ENCODE measurements around the gene CBS.
"Not testable (repeated sequence)": the region's sequence is repeated elsewhere in the genome, so short reads cannot be mapped to it uniquely, and the experiment has no call there.

Gene CBS

DNA sequence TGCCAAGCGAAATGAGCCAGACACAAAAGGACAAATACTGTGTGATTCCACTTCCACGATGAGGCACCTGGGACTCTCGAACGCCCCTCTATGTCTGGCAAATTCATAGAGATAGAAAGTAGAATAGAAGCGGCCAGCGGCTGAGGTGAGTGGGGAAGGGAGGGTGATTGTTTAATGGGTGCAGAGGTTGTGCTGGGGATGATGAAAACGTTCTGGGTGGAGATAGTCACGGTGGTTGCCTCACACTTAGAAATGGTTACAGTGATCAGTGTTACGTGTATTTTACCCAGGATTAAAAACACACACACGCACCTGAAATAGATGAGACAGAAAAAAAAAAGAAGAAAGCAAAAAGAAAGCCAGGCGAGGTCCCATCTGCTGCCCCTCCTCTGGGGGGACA, 2.9 kb downstream of the CBS start:
- H3K4me3 ChIP-seq (ENCODE audit: low read depth, low read length); DNase-seq (ENCODE audit: low read depth): not testable (repeated sequence)

DNA sequence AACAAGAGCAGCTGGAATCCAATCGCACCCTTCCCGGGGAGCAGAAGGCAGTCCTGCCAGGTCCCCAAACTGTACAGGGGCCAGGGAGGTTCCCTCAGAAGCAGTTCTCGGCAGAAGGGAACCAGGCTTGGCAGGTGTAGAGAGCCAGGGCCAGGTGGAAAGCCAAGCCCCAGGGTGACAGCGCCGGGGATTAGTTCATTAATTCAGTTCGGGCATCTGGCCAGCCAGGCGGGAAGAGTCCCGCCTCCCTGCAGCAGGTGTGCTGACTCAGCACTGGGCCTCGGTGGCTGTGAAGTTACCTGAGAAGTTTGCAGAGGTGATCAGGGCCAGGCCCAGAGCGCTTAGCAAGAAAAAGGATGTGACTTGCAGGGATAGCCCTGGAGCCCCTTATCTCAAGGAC, 6.0 kb downstream of the CBS start:
- not testable (repeated sequence) for DNase-seq (ENCODE audit: low read depth); H3K4me3 ChIP-seq (ENCODE audit: low read depth, low read length)

DNA sequence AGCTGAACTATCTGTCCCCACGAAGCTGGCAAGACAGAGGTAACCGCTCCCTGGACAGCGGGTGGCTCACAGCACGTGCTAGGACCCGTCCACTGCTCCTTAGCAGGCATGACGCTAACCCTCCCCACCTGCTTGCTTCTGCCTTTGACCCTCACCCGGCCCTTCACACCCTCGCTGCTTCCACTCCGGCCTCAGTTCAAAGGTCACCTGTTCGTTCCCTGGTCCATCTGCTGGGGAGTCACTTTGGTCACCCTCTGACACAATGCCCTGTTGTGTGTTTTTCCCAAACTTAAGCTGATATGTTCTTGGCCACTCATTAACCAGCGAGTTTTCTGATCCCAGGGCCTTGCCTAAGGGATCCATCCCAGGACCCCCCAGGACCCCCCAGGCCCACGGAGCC, 7.6 kb downstream of the CBS start:
- not testable (repeated sequence) for H3K4me3 ChIP-seq (ENCODE audit: low read depth, low read length); DNase-seq (ENCODE audit: low read depth)

DNA sequence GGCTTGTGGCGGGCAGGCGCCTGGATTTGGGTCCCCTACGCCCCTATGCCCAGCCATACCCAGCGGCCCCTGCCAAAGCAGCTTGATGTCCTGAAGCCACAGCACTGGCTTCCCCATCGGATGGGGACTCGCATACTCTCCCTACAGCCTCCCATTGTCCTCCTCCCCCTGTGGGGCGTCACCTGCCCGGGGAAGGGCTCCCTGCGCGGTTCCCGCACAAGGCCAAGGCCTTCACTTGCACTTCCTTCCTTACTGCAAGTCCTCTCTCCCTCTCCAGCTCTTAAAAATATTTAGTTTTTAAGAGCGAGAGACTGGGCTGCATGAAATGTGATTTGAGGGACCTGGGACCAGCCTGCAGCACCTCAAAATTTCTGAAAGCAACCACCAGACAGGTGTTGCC, 8.9 kb downstream of the CBS start:
- DNase-seq (ENCODE audit: low read depth); H3K4me3 ChIP-seq (ENCODE audit: low read depth, low read length): not testable (repeated sequence)

DNA sequence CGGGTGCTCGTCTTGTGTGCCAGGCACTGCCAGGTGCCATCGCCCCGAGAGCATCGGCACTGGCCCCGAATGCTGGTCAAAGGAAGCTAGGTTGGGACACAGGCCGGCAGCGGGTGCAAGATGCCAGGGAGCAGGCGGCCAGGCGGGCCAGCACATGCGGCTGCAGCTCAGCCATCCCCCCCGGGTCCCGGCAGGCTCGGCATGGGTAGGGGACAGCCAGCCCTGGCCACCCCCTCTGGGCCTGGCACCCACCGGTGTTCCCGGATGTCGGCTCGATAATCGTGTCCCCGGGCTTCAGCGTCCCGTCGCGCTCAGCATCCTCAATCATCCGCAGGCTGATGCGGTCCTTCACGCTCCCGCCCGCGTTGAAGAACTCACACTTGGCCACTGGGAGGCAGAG, 9.6 kb downstream of the CBS start:
- not testable (repeated sequence) for H3K4me3 ChIP-seq (ENCODE audit: low read depth, low read length); DNase-seq (ENCODE audit: low read depth)

DNA sequence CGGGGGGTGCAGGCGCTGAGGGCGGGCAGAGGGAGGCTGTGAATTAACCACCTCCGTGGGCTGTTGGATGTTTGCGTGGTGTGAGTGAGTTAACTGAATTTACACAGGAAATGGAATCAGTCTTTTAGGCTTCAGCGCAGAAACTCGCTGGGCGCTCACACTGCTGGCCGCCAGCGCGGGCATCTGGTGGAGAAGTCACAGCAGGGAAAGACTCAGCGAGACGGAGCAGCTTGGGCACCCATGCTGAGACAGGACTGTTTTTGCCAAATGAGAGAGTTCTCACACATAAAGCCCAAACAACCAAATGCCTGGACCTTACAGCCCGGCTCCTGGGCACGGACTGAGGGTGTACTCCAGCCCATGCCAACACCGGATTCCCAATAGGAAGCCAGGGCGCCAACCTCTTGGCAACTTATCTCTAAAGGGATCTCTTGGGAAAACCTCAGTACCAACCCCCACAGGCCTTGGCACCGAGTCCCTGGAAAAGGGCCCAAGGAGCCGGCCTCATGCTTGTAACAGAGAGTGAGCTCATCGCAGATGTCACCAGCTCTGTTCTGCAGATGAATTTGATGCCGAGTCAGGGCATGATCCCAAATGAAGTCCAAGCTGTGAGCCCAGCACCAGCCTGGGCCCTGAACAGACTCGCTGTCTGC, 11.2 kb downstream of the CBS start:
- H3K4me3 ChIP-seq (ENCODE audit: low read depth, low read length); DNase-seq (ENCODE audit: low read depth): not testable (repeated sequence)

DNA sequence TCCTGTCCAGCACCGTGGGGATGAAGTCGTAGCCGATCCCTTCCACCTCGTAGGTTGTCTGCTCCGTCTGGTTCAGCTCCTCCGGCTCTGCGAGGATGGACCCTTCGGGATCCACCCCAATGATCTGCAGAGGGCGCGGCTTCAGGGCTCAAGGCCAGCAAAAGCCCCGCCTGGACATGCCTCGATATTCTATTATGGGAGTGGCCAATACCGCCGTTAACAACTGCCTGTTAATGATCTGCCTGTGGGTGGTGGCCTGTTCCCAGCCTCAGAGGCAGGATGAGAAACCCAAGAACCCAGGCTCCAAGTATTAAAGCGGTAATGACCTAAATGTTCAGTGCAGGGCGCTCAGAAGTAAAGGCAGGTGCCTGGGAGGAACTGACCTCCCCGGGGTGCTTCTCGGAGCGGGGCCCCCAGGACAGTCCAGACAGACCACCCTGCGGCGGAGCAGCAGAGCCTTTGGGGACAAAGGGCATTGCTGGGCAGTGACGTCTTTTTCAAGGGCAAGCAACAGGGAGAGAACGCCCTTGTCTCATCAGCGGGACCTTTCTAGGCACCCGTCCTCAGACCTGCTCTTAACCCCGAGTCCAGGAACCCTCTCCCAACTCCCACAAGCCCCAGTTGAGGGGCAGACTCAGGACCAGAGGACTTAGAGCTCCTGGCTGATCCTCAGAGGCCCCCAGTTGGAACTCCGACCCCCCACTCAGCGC, 12.5 kb downstream of the CBS start:
- not testable (repeated sequence) for DNase-seq (ENCODE audit: low read depth); H3K4me3 ChIP-seq (ENCODE audit: low read depth, low read length)

DNA sequence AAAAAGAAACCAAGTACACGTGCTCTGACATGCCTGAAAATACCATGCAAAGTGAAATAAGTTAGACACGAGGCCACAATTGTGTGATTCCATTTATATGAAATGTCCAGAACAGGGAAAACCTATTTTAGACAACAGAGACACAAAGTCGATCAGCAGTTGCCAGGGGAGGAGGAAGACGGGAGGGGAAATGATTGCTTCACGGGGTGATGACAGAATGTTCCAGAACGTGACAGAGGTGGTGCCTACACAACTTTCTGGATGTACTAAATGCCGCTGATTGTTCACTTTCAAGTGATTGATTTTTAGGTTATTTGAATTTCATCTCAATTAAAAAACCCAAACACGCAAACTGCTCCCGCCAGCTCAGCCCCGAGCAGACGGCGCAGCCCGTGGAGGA, 22.5 kb downstream of the CBS start:
- not testable (repeated sequence) for H3K4me3 ChIP-seq (ENCODE audit: low read depth, low read length); DNase-seq (ENCODE audit: low read depth)

DNA sequence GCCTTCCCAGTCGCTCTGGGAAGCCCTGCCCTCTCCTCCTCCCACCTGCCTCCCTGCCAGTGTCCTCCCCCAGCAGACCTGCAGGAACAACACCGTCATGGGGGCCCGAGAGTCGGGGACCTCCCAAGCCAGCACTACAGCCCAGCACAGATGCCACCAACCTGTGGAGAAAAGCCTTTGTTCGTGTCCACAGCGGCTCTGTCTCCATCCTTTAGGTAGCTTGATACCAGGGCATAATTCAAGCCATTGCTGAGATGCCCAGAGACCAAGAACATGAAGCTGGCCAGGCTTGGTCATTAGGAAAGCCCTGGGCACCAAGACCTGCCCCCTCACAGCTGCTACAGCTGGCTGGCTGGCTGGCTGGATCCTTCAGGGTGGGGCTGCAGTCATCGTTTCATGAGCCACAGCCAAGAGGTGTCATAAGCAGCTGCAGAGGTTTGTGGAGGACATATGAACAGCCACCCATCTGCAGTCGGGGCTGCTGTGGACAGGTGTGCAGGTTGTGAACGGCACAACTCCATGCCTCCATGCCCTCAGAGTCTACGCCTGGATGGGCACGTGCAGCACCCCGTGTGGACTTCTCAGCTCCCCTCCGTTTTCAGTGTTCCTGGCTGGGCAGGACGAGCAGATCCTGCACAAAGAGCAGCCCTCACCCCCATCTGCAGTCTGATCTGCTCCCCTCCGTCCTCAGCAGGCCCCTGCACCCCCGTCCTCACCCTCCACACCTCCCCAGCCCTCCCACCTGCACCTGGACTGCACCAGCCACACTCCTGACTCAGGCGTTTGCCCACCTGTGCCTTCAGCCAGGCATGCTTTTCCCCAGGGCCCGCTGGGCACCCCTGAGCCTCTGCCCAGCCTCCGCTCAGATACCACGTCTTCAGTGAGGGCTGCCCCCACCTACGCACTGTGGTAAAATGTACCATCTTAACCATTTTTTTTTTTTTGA, 29.5 kb downstream of the CBS start:
- H3K4me3 ChIP-seq (ENCODE audit: low read depth, low read length); DNase-seq (ENCODE audit: low read depth): not testable (repeated sequence)

DNA sequence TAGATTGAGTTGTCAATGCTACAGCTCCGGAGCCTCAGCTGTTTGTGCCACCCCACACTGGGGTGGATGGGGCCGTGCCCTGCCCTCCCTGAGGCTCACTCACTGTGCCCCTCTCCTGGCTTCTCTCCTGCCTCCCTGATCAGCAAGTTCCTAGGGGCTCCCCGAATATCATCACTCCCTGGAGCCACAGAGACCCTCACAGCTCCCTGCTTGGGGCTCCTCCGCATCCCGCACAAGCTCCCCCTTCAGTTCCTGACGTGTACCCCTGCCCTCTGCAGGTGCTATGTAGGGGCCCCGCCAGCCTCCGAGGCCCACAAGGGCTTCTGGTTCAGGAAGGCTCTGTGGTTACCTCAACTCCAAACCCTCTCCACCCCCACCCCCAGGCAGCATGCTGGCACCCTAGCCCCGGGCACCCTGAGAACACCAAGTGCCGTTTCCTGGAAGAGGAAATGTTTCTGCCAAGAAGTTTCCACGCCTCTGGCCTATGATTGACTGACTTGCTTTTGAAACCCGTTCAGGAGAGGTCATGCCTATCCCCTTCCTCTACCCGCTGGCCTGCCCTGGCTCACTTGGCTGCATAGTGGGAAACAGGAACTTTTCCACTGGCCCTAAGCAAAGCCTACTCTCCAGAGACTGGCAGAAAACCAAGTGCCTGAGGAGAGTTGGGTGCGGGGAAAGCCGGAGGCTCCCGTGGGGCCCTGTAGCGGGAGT, 30.3 kb downstream of the CBS start:
- not testable (repeated sequence) for H3K4me3 ChIP-seq (ENCODE audit: low read depth, low read length); DNase-seq (ENCODE audit: low read depth)

DNA sequence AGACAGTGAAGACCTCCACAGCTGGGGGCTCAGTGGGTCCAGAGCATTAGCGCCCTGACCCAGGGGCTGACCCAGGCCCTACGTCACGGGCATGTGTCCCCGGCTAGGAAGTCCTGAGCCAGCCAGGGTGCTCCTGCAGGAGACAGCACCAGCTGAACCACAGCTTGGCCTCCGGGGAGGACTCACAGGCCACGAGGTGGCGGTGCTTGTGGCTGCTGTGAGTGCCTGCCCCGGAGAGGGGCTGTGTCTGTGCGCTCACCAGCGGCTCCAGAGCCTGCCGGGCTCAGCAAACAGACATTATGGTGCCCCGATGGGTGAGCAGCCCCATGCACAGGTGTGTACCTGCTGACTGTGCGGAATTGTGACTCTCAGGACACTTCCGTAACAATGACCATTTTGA, 31.1 kb downstream of the CBS start:
- not testable (repeated sequence) for H3K4me3 ChIP-seq (ENCODE audit: low read depth, low read length); DNase-seq (ENCODE audit: low read depth)

DNA sequence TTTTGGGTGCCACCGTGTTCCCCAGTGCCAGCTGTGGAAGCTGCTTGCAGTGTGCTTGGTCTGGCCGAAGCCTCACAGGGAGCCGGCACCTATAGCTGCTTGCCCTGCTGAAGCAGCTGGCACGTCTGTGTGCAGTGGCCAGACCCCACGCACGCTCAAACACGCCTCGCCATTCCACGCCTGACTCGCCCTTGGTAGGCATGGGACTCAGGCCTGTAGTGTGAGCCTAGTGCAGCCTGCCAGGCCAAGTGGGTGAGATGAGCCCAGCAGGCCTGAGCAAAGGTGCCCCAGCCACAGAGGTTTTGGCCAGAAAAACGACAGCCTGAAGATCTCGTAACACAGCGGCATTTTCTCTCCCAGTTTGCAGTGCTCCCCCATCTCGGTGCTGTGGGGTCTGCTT, 32.3 kb downstream of the CBS start:
- H3K4me3 ChIP-seq (ENCODE audit: low read depth, low read length); DNase-seq (ENCODE audit: low read depth): not testable (repeated sequence)

DNA sequence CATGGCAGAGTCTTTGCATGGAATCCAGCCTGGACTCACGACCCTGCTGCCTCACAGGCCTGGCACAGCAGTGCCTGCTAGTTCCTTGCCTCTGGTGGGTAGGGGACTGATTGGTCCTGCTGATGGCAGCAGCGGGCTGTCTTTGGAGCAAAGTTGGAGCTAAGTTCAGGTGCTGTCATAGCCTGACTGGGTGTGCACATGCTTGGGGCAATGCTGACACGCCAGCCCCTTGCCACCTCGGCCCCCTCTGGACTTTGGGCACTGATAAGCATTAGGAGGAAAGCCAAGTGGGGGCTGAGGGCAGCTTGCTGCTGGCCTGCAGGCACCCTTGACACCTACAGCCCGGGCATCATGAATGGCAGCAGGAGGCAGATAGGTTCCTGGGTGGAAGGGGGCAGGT, 33.5 kb downstream of the CBS start:
- H3K4me3 ChIP-seq (ENCODE audit: low read depth, low read length); DNase-seq (ENCODE audit: low read depth): not testable (repeated sequence)

DNA sequence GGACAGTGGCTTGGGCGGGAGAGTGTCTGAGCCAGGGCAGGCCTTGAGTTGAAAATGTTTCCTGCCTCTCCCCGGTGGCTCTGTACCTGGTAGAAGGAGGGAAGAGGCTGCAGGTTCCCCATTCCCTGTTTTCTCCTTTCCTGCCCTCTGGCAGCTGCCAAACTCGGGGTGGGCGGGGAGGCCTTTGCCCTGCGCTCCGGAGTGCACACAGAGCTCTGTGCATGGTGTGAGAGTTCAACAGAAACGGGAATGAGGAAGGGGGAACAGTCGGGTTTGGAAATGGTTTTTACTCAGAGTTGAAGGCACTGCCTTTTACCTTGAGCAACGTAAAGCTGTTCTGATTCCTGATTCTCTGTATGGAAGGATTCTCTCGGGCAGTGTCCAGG, 37.0 kb downstream of the CBS start:
- not testable (repeated sequence) for DNase-seq (ENCODE audit: low read depth); H3K4me3 ChIP-seq (ENCODE audit: low read depth, low read length)

DNA sequence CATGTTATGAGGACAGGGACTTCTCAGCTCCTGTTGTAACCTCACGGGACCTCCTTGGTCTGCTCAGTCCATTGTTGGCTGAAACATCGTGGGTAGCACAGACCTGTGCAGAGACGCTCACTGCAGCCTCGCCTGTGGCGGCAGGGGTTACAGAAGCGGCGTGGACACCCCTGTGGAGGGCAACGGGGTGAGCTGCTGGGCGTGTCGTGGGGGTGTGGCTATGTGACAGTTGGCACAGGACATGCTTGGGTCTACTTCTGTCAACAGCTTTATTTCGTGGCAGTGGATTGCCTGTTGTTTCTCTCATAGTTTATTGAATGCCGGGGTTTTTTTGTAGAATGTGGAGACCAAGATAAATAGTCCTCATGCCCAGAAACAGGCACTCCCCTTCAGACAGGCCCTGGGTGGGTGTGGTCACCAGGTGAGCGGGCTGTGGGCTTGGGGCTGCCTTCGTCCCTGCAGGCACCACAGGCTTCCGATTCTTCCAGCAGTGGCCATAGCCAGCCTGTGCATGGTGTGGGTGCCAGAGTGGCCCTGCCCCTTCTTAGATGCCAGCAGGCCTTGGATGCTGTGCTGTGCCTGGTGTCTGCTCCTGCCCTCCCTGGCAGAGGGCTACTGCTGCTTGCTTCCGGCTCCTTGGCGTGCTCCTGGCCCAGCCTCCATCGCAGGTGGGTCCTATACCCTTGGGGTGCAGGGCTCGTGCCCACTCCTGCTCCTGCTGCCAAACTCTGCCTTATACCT, 37.5 kb downstream of the CBS start:
- not testable (repeated sequence) for H3K4me3 ChIP-seq (ENCODE audit: low read depth, low read length)

DNA sequence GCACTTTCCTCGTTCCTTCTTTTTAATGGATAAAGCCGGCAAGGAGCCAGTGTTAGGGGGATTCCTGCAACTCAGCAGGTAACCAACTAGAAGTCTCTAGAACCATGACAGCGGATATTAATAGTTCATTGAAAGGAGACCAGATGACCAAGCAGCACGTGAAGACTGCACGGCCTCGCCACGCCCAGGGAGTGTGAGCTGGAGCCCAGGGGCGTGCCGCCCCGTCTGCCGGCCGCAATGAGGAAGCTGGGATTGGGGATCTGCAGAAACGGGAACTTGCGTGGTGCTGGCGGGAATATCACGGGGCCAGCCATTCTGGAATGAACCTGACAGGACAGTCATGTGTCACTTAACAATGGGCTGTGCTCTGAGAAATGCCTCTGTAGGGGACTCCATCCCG, 38.7 kb downstream of the CBS start:
- DNase-seq (ENCODE audit: low read depth); H3K4me3 ChIP-seq (ENCODE audit: low read depth, low read length): not testable (repeated sequence)

More for the DNA sequence above, 37.5 kb downstream of the CBS start:
- not testable (repeated sequence) for DNase-seq (ENCODE audit: low read depth)

Measured in NB4 (cell line).